COR-L47 (cell line): ENCODE results near the gene CEP152.
"Not testable (repeated sequence)": the region's sequence is repeated elsewhere in the genome, so short reads cannot be mapped to it uniquely, and the experiment has no call there.

Experiments
- DNase-seq: peaks from one replicate; lab custom pipeline; 2025; lab: John Stamatoyannopoulos, UW

CEP152 gene

DNA sequence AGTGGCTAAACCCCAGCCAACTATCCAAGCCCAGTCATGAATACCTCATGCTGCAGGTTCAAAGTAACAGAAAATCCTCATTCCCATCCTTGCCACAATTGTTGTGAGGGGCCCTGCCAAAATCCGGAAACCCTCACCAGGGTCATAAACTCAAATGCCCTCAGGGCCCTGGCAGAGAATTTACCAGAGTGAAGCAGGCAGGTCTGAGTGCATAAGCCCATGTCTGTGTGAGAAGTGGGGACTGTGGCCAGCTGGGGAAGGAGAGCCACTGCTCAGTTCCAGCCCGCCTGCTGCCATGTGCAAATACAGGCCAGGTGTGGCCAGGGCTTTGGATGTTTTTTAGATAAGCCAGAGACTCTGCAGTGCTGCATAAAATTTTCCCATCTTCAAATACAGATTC is 7.0 kb downstream of the CEP152 start:
- DNase-seq = no peak

DNA sequence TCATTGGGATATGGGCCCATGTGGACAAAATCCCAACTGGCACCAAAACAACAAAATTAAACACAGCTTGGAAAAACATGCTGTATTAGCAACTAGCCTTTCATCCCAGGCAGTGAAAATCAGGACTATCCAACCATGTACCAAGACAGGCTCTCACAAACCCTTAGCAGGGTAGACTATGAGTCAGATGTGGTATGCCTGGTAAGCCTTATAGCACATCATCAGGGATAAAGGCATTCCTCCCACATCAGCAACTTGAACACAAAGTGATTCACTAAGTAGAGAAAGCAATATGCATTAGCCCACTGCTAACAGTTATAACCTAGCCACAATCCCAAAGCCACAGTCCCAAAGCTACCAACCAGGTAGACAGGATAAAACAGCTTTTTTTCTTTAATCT is 8.0 kb downstream of the CEP152 start:
- DNase-seq = no peak

DNA sequence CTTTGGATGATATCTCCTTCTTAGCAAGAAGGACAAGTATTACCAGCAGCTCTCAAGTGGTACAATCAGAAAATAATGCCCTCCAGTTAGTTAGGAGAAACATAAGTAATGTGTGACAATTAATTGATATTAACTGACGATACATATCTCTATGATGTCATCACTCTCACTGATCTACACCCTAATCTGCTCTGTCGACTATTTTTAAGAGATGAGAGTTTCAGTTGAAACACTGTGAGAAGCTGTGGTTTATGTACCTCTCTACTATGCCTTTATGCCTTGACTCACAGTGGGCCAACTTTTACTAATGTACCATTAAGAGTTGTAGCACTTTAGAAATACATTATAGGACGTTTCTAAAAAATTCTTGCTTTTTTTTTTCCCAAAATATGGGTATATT is 8.6 kb downstream of the CEP152 start:
- no peak for DNase-seq

DNA sequence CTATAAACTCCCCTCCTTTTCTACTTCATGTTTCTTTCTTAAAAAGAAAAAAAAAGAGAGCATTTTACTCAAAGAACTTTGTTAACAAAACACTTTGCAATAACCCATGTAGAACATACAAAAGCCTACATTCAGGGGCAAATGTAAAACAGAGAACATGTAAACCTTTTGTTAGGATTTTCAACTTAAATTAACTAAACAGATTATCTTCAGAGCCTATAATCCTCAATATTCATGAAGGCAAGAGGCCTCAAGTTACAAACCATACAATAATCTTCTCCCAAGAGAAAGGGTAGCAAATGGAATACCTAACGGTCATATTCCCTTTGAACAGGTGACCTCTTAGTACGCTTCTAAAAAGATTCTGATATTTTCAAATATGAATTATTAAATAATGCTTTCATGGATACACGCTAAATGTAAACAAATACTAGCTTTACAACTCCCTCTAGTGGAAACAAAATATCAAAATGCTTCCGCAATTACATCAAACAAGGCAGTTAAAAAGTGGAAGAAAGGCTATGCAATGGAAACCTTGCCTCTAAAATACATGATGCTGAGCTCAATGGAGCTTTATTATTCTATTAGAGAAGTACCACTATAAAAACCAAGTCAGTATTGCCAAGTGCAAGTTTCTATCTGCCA is 9.9 kb downstream of the CEP152 start:
- peak; percentile 6 for DNase-seq

DNA sequence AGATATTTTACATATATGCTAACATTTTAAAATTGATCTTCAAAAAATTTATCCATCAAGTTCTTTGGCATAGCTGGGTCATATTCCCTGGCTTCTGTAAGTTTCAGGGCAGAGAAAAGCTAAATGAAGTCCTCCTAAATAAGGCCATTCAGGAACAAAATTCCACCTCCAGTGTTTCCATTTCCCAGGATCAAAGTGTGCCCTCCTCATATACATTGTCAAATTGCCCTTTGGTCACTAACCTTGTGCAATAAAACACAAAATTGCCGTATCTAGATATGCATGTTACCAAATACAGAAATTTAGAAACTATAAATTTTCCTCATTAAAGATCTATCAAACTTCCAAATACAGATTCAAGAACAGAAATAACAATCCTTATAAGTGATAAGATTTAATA is 10.6 kb downstream of the CEP152 start:
- no peak for DNase-seq

DNA sequence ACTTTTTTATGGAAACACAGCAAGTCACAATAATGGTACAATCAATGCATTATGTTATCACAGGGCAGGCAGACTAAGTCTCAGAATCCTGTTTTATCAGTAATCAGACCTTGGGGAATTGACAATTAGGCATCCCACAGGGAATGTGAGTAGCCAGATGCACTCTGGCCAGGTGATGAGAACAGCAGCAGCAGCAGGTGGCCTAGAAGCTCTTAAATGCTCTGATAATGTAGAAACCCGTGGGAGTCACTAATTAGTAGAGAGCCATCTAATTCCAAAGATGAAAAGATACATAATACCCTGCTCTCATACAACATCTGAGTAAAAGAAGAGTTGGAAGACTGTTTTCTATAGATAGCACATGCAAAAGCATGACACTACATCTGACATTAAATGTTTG is 12.6 kb downstream of the CEP152 start:
- DNase-seq = peak; percentile 84

DNA sequence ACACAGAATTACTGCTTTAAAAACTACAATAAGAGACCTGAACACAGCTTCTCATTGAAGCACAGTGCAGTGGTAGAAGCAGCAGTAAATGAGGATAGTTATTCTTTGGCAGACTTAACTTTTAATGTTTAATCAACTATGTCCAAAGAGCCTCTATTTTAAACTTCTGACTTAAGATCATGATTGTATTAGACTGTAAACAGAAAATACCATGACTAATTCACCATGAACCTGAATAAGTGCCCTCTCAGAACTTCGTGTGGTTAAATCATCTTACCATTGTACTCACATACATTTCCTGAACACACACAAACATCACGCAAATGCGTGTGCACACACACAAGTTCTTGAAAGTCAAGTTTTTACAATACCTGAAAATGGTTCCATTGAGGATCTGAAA is 13.9 kb downstream of the CEP152 start:
- DNase-seq = no peak

DNA sequence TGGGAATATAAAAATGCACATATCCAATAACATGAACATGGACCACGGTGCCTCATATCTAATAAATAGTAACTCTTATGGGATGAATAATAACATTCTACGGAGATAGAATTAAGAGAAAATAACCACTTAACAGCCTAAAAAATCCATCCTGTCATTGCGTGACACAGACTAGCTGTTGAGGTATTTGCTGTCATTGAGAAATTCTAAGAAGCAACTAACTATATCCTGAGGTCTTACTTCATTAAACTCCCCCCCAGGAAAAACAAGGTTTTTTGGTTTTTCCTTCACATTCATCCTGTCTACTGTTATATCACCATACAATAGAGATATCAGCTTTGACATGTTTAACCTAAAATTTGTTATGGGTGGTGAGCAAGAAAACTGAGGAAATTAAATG is 14.3 kb downstream of the CEP152 start:
- no peak for DNase-seq

DNA sequence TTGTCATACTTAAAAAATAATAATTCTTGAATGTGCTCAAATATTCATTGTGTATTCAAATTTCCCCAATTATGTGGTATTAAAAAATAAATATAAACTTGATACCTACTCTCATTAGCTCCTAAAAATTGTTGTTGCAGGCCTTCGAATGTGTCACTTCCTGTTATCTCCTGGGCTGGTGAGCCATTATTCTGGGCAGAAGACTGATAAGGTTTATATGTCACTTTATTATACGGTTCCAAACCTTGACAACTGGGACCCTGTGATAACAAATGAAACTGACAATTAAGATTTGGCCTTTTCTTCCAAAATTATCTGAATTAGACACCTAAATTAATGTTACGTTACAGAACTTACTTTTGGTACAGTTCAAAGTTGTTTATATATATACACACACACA is 15.0 kb downstream of the CEP152 start:
- DNase-seq = no peak

DNA sequence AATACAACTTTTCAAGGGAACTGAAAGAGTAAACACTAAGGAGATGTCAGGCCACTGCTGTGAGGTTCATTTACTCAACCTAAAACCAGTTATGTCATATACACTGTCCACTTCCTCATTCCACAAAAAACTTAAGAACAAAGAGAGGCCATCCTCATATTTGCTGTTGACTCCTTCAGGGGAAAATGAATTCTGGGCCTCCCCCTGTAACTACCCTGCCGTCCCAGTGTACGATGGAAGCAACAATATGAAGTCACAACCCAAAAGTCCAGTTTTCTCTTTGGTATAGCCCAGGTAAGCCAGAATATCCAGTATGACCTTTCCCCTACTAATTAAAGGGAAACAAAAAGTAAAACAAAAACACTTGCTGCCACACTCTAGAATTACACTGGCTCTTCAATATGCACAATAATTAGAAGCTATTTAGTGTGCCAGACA is 16.2 kb downstream of the CEP152 start:
- DNase-seq = no peak

DNA sequence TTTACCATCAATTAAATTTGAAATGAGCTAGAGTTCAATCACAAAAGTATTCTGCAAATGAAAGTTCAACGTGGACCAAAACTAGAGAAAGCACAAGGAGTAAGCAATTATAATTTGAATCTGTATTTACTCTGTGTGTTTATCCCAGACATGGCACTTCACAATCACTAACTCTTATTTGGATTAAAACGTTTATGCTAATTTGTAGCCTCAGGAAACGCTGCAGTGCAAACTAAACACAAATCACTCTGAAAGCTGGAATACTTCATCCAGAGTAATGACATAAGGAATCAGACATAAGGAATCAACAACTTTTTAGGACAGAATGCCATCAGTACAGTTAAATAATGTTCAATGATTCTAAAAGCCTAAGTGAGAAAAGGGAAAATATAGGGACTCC is 18.5 kb downstream of the CEP152 start:
- DNase-seq = no peak

DNA sequence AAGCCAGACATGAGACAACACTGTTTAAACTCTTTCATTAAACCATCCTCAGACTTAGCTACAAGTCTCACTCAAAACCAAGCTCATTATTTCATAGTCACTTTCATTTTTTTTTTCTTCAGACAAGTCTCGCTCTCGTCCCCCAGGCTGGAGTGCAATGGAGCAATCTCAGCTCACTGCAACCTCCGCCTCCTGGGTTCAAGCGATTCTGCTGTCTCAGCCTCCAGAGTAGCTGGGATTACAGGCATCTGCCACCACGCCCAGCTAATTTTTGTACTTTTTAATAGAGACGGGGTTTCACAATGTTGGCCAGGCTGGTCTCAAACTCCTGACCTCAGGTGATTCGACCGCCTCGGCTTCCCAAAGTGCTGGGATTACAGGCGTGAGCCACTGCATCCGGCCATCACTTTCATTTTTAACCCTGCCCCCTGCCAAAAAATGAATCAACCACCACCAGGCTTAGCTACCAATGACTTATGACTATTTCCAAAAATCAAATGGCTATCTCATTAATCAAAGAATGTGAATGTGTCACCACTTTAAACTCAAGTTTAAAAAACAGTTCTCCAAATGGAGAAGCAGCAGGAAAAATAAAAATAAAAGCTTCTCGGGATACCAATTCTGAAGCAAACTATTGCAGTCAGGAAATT is 20.3 kb downstream of the CEP152 start:
- DNase-seq = not testable (repeated sequence)

DNA sequence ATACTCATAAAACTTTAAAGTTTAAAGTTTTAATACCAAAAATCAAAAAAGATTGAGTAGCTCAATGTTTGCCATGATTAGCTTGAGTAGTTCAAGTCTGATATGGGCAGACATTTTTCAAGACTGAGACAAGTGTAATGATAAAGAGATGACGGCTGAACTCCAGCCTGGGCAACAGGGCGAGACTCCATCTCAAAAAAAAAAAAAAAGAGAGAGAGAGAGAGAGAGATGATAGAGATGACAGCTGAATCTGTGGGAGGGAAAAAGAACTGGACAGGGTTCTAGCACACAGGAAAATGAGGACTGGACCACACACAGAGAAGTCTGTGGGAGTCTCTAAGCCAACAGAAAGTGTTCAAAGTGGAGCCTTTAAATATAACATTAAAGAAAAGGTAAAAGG is 25.2 kb downstream of the CEP152 start:
- no peak for DNase-seq

DNA sequence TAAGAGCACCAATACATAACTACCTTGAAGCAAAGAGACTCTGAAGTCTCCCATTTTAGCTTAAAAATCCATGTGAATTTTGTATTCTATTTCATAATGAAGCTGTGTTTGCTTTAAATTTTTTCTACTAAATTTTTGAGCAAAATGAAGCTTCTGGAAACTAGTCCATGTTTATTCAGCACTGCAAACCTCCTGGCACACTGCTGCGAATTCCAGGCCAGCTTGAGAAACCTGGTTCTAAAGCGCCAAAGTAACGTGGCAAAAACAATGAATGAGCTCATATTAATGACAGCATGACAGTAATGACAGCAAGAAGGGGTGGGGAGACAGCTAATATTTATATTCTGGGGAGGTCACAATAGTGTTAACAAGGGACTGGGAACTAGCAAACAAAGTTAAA is 25.7 kb downstream of the CEP152 start:
- no peak for DNase-seq

DNA sequence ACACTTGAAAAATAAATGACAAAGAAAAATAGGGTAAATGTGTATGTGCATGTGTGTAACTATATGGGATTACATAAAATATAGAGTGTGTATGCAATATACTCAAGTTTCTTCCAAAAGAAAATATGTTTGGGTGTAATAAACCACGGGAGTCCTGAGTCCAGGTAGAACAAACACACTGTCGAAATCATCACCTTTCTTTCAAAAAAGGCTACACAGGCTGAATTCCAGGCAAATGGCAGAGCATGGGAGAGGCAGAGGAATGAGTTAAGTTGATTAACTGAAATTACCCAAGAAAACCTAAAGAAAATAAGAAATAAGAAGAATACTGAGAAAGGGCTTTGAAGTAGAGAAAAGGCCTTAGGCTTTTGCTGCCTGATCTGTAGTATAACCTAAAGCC is 26.1 kb downstream of the CEP152 start:
- DNase-seq = no peak

DNA sequence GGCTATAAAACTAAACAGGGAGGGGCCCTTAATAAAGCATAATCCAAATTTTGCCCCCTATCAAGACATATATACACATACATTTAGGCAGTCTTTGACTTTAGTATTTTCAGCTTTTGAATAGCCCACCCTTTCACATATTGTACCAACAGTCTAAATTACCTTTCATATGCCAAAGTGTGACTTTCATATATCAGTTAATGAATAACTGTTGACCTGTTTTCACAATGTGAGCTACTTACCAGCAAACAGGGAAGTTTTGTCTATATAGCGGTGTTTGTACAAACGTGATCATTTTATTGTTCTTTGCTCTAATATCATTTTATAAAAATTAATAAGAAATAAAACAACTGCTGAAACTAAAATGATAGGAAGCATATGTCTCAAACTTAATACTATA is 28.0 kb downstream of the CEP152 start:
- DNase-seq = no peak

DNA sequence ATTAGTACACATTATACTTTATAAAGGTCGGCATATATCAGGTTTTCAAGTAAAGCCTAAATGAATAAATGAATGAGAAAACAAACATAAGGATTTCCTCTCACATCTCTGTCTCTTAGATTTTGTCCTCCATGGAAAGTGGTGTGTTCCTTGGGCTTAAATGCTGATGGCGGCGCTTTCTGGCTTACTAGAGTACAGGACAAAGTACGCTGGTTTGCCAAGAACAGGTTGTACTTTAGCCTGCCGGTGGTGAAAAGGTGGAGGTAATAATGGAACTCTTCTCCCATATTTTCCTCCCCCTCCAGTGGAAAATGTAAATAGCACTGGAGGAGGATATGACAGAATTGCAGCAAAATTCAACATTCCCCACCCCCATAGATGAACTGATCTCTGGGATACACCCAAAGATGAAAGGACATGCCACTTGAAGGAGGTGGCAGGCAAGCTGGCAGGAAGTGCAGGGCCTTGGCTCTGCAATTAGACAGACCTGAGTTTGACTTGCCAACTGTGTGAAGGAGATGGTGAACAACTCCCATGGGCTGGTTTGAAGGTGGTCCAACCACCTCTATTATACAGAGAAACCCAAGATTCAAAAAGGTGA is 29.3 kb downstream of the CEP152 start:
- no peak for DNase-seq

DNA sequence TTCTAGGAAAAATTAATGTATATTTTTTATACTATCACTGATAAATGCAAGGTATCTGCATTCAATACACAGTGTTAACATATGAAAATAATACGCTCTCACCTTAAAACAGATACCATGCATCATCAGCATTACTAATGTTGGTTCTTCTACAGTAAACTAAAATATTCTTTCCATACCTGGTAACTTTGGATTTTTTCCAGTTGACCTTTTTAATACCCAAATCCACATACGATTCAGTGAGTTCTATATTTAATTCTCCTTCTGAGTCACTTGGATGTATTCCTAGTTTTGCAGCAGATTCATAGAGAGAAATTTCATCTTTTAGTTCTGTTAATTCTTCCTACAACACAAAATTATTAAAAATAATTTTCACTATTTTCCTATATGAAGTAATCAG is 29.9 kb downstream of the CEP152 start:
- no peak for DNase-seq

DNA sequence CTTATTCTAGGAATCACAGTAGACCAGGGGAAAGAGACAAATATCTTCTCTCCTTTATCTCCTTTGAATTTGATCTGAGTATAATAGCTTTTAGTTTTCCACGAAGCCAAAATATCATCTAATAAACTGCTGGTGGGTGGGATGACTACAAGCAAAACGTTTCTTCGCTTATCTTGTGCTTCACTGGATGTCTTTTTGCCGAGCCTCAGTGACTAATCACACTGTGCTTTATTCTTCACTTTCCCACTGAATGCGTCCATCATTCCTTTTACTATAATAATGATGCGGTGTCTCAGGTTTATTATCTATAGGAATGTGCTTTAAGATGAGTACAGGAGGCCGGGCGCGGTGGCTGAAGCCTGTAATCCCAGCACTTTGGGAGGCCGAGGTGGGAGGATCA is 32.5 kb downstream of the CEP152 start:
- DNase-seq = no peak

DNA sequence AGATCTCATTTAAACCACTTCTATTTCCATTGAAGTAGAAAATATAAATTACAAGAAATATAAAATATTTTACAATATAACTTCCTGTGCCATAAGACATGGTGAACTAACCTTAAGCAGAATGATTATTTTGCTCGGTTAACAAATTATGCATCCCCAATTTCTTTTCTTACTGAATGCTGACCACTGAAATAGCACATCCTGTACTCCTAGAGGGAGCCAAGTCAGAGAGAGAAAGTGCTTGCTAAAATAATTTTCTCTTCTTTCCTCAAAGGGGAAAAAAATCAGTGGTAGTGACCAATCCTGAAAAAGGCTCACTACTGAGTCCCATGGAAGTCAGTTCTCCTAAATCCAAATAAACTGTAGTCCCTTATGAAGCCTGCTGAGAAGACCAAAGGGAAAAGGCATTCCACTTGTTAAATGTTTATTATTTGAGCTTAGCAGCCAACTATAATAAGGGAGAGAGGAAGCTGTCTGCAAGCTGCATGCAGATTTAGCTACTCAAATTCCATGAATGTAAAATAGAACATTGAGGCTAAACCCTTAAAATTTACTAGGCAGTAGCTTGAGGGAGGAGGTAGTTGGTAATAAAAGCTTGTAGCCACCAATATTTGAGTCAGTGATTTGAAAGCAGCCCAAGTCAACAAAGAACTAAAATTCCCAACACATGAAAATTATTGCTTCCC is 33.1 kb downstream of the CEP152 start:
- no peak for DNase-seq

DNA sequence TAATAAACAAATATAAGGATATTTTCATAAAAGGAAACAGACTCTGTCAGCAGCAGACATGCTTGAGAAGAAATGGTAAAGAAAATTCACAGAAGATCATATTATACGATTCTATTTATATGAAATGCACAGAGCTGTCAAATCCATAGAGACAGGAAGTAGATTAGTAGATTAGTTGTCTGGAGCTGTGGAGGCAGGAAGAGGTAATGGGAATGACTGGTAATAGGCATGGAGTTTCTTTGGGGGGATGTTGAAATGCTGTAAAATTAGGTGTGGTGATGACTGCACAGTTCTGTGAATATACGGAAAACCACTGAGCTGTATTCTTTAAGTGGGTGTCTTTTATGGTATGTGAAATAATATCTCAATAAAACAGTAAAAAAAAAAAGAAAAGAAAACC is 35.3 kb downstream of the CEP152 start:
- no peak for DNase-seq

DNA sequence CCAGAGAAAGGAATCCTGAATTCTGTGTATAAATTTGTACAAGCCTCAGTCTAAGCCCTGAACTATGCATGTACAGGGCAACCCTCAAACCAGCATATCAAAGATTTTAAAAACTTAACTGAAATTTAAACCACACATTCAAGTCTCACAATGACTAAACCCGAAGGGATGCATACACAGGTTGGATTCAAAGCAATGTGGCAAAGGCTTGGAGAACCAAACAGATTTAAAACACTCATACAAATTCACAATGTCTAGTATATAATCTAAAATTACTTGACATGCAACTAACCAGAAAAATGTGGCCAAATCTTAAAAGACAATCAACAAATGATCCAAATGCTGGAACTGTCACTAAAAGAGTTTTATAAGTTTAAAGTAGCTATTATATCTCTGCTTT is 36.4 kb downstream of the CEP152 start:
- no peak for DNase-seq

DNA sequence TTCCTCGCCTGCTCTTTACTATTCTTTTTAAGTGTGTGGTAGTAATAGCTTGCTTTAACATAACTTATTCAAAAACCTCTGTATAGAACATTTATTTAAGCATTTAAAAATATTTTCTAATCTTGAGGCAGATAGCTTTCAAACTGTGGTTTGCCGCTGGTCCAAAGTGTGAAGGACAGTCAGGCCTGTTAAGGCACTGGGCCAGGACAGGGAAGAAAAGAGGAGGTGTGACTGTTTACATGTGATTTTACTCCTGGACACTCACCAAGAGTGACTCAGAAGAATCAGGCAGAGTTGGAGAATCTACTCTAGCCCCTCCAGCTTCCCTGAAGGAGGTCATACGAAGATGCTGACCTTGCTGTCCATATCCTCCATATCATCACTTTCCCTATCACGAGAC is 44.7 kb downstream of the CEP152 start:
- DNase-seq = no peak
